Fibroblast of skin of scalp (primary cell): ENCODE data around the gene OBP2A.
"Not testable (repeated sequence)": the region's sequence is repeated elsewhere in the genome, so short reads cannot be mapped to it uniquely, and the experiment has no call there.

Experiments
- DNase-seq: peaks from one replicate; pipeline ENCODE4 v3.0.0-alpha.2; 2013

The OBP2A gene

DNA sequence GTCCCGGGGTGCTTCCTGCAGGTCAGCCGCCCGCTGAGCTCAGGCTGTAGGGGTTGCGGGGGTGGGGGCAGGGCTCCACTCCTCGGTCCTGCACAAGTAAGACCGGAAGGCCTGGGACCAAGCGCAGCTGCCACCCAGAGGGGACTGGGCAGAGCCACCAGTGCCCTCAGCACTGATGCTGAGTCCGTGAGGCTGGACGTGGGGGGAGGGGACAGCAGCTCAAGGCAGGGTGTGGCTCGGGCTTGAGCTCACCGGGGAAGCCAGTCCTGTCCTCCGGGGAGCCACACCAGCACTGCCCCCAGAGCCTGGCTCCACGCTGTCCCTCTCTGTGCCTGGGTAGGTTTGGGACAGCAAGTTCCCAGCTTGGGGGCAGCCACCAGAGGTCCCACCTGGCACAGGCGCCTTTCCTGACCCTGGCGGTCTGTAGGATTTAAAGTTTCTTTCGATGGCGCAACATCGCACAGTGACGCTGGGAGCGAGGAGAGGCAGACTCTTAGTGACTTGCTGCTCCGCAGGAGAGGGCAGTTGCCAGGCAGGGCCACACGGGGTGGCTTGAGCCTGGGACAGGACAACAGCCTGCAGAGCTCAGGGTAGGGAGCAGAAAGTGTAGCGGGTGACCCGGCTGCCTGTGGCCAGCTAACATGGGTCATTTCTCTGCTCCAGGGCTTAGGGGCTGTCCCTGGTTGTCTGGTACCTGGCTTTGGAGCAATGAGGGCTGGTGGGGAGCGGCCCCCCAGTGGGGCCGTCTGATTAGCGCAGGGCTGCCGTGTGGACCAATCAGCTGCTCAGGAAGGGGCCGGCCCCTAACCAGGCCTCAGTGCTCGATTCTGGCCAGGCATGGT is 19.0 kb upstream of the OBP2A start:
- no peak for DNase-seq

DNA sequence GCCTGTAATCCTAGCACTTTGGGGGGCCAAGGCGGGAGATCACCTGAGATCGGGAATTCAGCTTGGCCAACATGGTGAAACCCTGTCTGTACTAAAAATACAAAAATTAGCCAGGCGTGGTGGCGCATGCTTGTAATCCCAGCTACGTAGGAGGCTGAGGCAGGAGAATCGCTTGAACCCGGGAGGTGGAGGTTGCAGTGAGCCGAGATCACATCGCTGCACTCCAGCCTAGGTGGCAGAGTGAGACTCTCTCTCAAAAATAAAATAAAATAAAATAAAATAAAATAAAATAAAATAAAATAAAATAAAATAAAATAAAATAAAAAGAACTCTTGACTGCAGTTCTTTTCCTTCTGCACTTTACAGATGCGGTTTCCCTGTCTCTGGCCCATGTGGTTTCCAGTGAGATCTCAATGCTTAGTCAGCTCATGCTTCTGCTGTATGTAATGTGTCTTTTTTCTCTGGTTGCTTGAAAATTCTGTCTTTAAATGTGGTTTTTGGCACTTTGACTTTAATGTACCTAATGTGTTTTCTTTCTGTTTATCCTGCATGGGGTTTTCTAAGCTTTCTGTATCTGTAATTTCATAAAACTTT is 17.0 kb upstream of the OBP2A start:
- not testable (repeated sequence) for DNase-seq

GRCh38 chr9:135530146-135530545 is 15.8 kb upstream of the OBP2A start:
- no peak for DNase-seq

GRCh38 chr9:135531096-135531495 is 14.8 kb upstream of the OBP2A start:
- no peak for DNase-seq

DNA sequence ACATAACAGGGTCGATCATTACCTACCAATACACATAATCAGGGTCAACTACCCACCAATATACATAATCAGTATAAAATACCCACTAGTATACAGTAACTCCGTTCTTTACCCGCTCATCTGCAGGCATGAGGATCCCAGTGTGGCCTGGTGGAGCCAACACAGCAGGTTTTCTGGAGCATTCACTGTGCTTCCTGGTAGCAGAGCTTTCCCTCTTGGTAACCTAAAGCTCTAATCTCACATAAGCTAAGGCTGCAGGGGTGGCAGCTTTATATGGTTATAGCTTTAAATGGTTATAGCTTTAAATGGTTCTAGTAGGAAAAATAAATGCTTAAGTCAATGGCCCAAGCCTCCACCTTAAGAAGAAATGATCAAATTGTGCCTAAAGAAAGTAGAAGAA is 12.8 kb upstream of the OBP2A start:
- DNase-seq = no peak

- no peak for DNase-seq
Observed at GRCh38 chr9:135533674-135534073, 12.3 kb upstream of the OBP2A start.

- DNase-seq = peak; percentile 10
Observed at GRCh38 chr9:135534192-135534711, 11.7 kb upstream of the OBP2A start.

DNA sequence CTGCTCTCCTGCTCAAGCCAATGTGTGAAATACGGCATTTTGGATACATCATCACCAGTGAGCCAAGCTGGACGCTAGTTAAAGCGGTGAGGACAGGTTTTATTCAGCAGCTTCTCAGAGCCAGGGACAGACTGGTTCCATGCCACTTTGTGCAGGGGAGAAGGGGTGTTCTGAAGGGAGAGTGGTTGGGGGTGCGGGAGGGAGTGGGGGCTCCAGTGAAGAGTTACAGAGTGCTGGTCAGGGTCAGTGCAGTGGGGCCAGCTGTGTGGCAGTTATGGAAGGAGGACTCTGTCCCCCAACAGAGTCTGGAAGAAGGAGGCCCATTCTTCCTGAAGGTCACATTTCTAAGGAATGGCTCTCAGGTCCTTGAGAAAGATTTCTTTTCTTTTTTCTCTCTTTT is 11.1 kb upstream of the OBP2A start:
- DNase-seq = not testable (repeated sequence)

DNA sequence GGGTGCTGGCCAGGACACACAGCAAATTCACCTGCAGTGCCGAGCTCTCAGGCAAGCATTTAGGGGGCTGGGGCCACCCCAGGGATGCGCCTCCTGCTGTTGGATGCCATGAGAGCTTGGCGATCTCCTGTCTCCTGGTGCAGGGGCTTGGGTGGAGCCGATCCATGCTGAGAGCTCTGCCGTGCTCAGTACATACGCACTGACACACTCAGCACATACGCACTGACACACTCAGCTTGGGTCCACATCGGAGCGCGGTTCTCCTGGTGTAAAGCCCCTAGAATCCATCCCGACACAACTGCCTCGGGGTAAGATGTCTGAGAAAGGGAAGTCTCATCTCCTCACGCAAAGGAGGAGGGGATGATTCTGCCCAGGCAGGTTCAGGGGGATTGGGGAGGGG is 10.3 kb upstream of the OBP2A start:
- not testable (repeated sequence) for DNase-seq

DNA sequence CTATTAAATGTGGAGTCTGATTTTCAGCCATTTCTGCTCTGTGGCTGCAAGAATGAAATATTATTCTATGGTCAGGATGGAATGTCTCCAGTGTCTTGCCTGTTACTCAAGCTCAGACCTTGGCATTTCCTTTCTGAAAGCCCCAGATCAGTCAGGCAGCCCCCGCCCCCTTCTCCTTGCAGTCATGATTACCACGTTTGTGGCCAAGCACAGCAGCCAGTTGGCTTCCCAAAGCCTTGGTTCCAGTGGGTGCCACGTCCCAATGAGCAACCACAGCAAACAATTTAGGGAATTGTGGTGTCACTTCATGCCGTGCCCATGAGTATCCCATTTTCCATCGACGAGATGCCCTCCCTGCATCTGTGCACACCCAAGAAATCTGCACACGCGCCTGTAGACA is 9.7 kb upstream of the OBP2A start:
- peak; percentile 79 for DNase-seq

- DNase-seq = not testable (repeated sequence)
Observed at GRCh38 chr9:135543262-135543894, 2.5 kb upstream of the OBP2A start.

- DNase-seq = no peak
Observed at GRCh38 chr9:135544981-135545635, 818 bp upstream of the OBP2A start.

- not testable (repeated sequence) for DNase-seq
Observed at GRCh38 chr9:135546792-135547617, 1.1 kb downstream of the OBP2A start.

GRCh38 chr9:135547756-135548736 is 2.1 kb downstream of the OBP2A start:
- DNase-seq = no peak

DNA sequence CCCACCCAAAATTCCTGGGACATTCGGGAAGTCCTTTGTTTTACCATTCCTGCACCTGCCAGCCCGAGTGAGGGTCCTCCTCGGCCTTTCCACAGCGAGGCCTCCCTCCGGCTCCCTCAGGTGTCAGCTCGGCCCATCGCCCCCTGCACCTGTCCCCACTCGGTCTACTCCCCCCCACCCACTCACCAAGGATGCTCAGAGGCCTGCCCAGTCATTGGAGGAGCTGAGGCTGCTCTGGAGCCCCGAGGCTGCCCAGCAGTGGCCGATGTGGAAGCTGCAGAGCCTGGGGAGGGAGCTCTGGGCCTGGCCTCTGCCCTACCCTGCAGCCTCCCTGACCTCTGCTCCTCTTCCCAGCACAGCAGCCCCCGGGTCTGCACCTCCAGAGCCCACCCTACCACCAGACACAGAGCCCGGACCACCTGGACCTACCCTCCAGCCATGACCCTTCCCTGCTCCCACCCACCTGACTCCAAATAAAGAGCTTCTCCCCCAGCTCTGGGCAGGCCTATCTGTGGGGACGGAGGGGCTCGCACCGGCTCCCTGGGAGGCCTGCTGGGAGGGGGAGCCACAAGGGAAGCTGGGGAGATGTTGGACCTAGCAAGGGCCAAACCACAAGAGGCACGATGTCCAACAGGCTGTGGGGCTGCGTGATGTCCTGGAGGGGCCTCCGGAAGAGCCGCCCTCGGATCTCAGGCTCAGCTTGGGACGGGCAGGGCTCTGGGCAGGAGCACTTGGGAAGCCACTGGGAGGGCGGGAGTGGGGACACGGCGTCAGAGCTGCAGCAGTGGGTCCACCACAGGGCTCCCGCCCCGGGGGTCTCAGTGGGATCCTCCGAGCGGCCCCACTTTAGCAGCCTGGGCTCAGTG is 3.8 kb downstream of the OBP2A start:
- DNase-seq = not testable (repeated sequence)

DNA sequence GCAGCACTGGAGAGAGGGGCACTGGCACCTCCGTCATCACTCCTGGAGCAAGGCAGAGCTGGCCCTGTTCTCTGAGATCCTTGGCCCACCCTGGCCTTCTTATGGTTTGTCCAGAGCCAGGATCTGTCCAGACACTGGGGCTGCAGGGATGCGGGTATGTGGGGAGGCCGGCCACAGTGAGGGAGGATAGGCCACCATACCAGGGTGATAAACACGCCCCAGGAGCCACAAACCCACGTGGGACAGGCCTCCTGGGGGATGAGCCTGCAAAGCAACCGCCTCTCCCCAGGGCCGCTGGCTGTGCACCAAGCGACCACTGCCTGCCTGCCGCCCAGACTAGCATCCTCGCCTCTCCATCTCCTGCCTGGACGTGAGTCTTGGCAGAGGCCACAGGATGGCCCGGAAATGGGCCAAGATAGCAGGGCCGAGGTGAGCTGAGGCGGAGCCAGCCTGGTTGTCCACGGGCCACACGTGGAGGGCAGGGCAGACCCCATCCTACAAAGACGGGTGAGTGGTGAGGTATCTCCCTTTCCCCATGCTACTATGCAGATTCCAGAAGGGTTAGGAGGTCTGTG is 4.5 kb downstream of the OBP2A start:
- DNase-seq = no peak

DNA sequence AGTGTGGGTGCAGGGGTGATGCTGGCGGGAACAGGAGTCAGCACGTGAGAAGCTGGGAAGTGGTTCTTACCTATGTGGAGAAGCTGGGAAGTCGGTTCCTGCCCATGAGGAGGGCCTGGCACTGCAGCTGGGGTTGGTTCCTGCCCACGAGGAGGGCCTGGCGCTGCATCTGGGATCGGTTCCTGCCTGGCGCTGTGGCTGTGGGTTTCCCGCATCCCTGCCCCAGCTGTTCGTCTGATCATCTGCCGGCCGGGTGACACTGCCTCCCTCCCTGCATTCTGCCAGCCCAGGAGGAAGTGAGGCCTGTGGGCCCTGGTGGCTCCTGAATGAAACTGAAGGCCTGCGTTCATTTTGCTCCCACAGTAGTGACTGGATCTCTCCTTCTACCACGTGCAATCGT is 5.1 kb downstream of the OBP2A start:
- no peak for DNase-seq

DNA sequence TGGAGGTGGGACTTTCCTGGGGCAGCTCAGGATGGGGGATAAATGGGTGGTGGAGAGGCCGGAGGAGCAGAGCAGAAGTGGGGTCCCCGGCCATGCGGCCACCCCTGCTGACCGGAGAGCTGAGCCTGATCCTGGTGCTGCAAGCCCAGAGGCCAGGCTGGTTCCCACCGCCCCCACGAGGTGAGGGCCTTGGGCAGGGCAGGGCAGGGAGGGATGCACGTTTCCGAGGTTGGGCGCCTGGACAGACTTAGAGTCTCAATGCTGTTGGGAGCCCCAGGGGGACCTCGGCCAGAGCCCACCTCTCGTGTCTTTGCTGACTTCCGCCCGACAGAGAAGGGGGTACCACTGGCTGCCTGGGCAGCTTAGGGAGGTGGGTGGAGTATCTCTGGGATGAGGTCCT is 5.5 kb downstream of the OBP2A start:
- no peak for DNase-seq

DNA sequence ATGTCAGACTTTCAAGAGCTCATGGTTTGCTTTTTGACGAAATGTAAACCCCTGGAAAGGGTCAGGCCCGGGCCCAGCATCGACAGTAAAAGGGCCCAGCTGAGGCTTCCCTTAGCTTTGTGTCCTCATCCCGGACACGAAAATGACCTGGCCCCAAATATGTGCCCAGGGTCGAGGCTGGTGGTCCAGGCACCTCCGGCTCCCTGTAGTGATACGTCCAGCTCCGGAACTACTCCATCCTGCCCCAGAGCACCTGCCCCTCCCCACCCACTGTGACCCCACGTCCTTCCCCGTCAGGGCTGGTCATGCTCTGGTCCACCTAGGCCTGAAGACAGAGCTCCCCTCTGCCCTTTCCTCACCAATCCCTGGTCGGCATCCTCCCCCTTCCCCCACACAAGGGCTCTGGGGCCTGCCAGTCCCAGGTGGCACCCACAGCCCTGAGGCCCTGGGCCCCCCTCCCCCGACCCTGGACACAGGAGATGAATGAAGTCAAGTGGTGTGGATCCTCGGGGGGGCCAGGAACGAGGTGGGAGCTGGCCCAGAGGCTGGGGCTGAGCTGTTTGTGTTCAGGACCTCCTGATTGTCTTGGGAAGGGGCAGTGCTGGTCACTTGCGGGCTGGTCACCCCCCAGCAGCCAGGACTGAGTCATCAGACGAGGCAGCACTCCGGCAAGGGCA is 6.2 kb downstream of the OBP2A start:
- DNase-seq = no peak
